ENCODE results near the gene RNLS.

- TF ChIP-seq, protein P1, sequence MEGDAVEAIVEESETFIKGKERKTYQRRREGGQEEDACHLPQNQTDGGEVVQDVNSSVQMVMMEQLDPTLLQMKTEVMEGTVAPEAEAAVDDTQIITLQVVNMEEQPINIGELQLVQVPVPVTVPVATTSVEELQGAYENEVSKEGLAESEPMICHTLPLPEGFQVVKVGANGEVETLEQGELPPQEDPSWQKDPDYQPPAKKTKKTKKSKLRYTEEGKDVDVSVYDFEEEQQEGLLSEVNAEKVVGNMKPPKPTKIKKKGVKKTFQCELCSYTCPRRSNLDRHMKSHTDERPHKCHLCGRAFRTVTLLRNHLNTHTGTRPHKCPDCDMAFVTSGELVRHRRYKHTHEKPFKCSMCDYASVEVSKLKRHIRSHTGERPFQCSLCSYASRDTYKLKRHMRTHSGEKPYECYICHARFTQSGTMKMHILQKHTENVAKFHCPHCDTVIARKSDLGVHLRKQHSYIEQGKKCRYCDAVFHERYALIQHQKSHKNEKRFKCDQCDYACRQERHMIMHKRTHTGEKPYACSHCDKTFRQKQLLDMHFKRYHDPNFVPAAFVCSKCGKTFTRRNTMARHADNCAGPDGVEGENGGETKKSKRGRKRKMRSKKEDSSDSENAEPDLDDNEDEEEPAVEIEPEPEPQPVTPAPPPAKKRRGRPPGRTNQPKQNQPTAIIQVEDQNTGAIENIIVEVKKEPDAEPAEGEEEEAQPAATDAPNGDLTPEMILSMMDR (conservative IDR thresholded peaks at IDR 0.05; ENCODE audit: low read depth, low read length): no peak
- TF ChIP-seq BHLHE40 (IDR thresholded peaks at IDR 0.05; ENCODE audit: low read depth, low read length): no peak
- no peak for TF ChIP-seq POLR2A (IDR thresholded peaks at IDR 0.05; ENCODE audit: low read depth, low read length)
- no peak for TF ChIP-seq CHD1 (IDR thresholded peaks at IDR 0.05; ENCODE audit: low read depth, low read length)
- no peak for TF ChIP-seq NFE2L2 (IDR thresholded peaks at IDR 0.05; ENCODE audit: low read depth, low read length)
- no peak for TF ChIP-seq SMC3 (IDR thresholded peaks at IDR 0.05; ENCODE audit: low read depth, low read length)
- no peak for TF ChIP-seq RAD21 (IDR thresholded peaks at IDR 0.05; ENCODE audit: low read length)
- TF ChIP-seq ELK1 (IDR thresholded peaks at IDR 0.05; ENCODE audit: borderline replicate concordance, low read depth, low read length): no peak
- no peak for TF ChIP-seq RFX5 (IDR thresholded peaks at IDR 0.05; ENCODE audit: low read depth, low read length)
- no peak for TF ChIP-seq RCOR1 (IDR thresholded peaks at IDR 0.05; ENCODE audit: insufficient replicate concordance, low read length)
- TF ChIP-seq, protein P2, sequence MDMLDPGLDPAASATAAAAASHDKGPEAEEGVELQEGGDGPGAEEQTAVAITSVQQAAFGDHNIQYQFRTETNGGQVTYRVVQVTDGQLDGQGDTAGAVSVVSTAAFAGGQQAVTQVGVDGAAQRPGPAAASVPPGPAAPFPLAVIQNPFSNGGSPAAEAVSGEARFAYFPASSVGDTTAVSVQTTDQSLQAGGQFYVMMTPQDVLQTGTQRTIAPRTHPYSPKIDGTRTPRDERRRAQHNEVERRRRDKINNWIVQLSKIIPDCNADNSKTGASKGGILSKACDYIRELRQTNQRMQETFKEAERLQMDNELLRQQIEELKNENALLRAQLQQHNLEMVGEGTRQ (IDR thresholded peaks at IDR 0.05; ENCODE audit: low read depth, low read length): no peak
- no peak for TF ChIP-seq MAFK (IDR thresholded peaks at IDR 0.05; ENCODE audit: low read depth, low read length)
Measured at GRCh38 chr10:88291289-88292184, 291.6 kb downstream of the RNLS start.

Measured in IMR-90 (cell line).